Measurements from ENCODE around the gene POLR2L.

POLR2L gene

GRCh38 chr11:842370-843002 is at the start of gene POLR2L, which contains the start of gene TSPAN4:
POLR2L (minus strand) TSS chr11:842529; CDS start chr11:842508, 21 bp downstream.
TSPAN4 (plus strand) TSS chr11:842852; CDS start chr11:850305, 7,453 bp downstream.
- peak; percentile 78 to 82 for DNase-seq (ENCODE audit: low read depth in 2 of 2)

- no peak for DNase-seq (ENCODE audit: low read depth in 2 of 2)
These were observed 48.6 kb upstream of the POLR2L start for GRCh38 chr11:890794-891540.

- no peak for DNase-seq (ENCODE audit: low read depth in 2 of 2)
These were observed 47.6 kb upstream of the POLR2L start for GRCh38 chr11:889687-890475.

- DNase-seq (ENCODE audit: low read depth in 2 of 2), result no peak
These were observed 46.9 kb upstream of the POLR2L start for GRCh38 chr11:889257-889656.

- no peak for DNase-seq (ENCODE audit: low read depth in 2 of 2)
These were observed 46.2 kb upstream of the POLR2L start for GRCh38 chr11:888310-889212.

- DNase-seq (ENCODE audit: low read depth in 2 of 2), result no peak
These were observed 45.3 kb upstream of the POLR2L start for GRCh38 chr11:887589-887988.

- DNase-seq (ENCODE audit: low read depth in 2 of 2), result no peak
These were observed 44.2 kb upstream of the POLR2L start for GRCh38 chr11:886568-886967.

GRCh38 chr11:884578-885070 is 42.3 kb upstream of the POLR2L start:
- no peak for DNase-seq (ENCODE audit: low read depth in 2 of 2)

GRCh38 chr11:883527-883926 is 41.2 kb upstream of the POLR2L start:
- DNase-seq (ENCODE audit: low read depth in 2 of 2), result no peak

- DNase-seq (ENCODE audit: low read depth in 2 of 2), result no peak
These were observed 40.3 kb upstream of the POLR2L start for GRCh38 chr11:882596-882995.

GRCh38 chr11:880447-880846 is 38.1 kb upstream of the POLR2L start:
- DNase-seq (ENCODE audit: low read depth in 2 of 2), result no peak

GRCh38 chr11:877565-877964 is 35.2 kb upstream of the POLR2L start:
- DNase-seq (ENCODE audit: low read depth in 2 of 2), result peak; percentile 9 to 15

- DNase-seq (ENCODE audit: low read depth in 2 of 2), result no peak
These were observed 34.2 kb upstream of the POLR2L start for GRCh38 chr11:876545-876944.

GRCh38 chr11:875769-876301 is 33.5 kb upstream of the POLR2L start:
- DNase-seq (ENCODE audit: low read depth in 2 of 2), result no peak

- no peak for DNase-seq (ENCODE audit: low read depth in 2 of 2)
These were observed 32.9 kb upstream of the POLR2L start for GRCh38 chr11:875203-875602.

- no peak for DNase-seq (ENCODE audit: low read depth in 2 of 2)
These were observed 31.4 kb upstream of the POLR2L start for GRCh38 chr11:873706-874105.

GRCh38 chr11:872799-873198 is 30.5 kb upstream of the POLR2L start:
- DNase-seq (ENCODE audit: low read depth in 2 of 2), result no peak

- no peak for DNase-seq (ENCODE audit: low read depth in 2 of 2)
These were observed 29.1 kb upstream of the POLR2L start for GRCh38 chr11:871472-871871.

- no peak for DNase-seq (ENCODE audit: low read depth in 2 of 2)
These were observed 28.1 kb upstream of the POLR2L start for GRCh38 chr11:870418-870817.

- no peak for DNase-seq (ENCODE audit: low read depth in 2 of 2)
These were observed 27.7 kb upstream of the POLR2L start for GRCh38 chr11:870127-870413.

GRCh38 chr11:869399-870126 is 27.2 kb upstream of the POLR2L start:
- no peak for DNase-seq (ENCODE audit: low read depth in 2 of 2)
